CD4-positive, alpha-beta T cell treated with Interleukin-12 subunit alpha and Interleukin-12 subunit beta, for 1 hour (primary cell): ENCODE results near the gene PRDX5.

ENCODE experiments used
- DNase-seq: peaks from one replicate; pipeline ENCODE4 v3.0.0-alpha.2; 2020

Gene PRDX5

GRCh38 chr11:64349404-64349803 is 31.5 kb downstream of the PRDX5 start:
- no peak for DNase-seq

- no peak for DNase-seq
These were observed 33.3 kb downstream of the PRDX5 start for GRCh38 chr11:64351136-64351631.

GRCh38 chr11:64352099-64352994 is 34.4 kb downstream of the PRDX5 start:
- DNase-seq = no peak

- no peak for DNase-seq
These were observed 35.2 kb downstream of the PRDX5 start for GRCh38 chr11:64352995-64353714.

- DNase-seq = no peak
These were observed 36.0 kb downstream of the PRDX5 start for GRCh38 chr11:64353715-64354506.

GRCh38 chr11:64355078-64355940 is 37.4 kb downstream of the PRDX5 start:
- peak; percentile 36 for DNase-seq

- DNase-seq = peak; percentile 36
These were observed 38.8 kb downstream of the PRDX5 start for GRCh38 chr11:64356498-64357411.

GRCh38 chr11:64357446-64357845 is 39.5 kb downstream of the PRDX5 start:
- no peak for DNase-seq

GRCh38 chr11:64357904-64358535 is 40.1 kb downstream of the PRDX5 start:
- DNase-seq = peak; percentile 30

- DNase-seq = no peak
These were observed 40.6 kb downstream of the PRDX5 start for GRCh38 chr11:64358536-64358906.

GRCh38 chr11:64358907-64359711 is 41.2 kb downstream of the PRDX5 start, which contains the start of gene RPS6KA4:
Gene RPS6KA4, plus strand, starts transcription at chr11:64359162. Its CDS starts 74 bp downstream, at chr11:64359236.
- DNase-seq = peak; percentile 47

- no peak for DNase-seq
These were observed 42.0 kb downstream of the PRDX5 start for GRCh38 chr11:64359712-64360445.

- DNase-seq = no peak
These were observed 42.6 kb downstream of the PRDX5 start for GRCh38 chr11:64360448-64360921.

GRCh38 chr11:64361659-64362058 is 43.7 kb downstream of the PRDX5 start:
- DNase-seq = no peak

GRCh38 chr11:64362339-64362738 is 44.4 kb downstream of the PRDX5 start:
- DNase-seq = no peak

GRCh38 chr11:64364435-64364834 is 46.5 kb downstream of the PRDX5 start:
- DNase-seq = no peak

- DNase-seq = no peak
These were observed 47.0 kb downstream of the PRDX5 start for GRCh38 chr11:64364911-64365310.

GRCh38 chr11:64366751-64367150 is 48.8 kb downstream of the PRDX5 start:
- no peak for DNase-seq
